ENCODE measurements around the gene IFITM1.
"Not testable (repeated sequence)": the region's sequence is repeated elsewhere in the genome, so short reads cannot be mapped to it uniquely, and the experiment has no call there.

GRCh38 chr11:317668-318404 lies 4.0 kb downstream of the IFITM1 start:
- not testable (repeated sequence) for TF ChIP-seq SMC3 (IDR thresholded peaks at IDR 0.05; ENCODE audit: low read depth, low read length); CTCF (conservative IDR thresholded peaks at IDR 0.05; ENCODE audit: low read depth, low read length); FOS (IDR thresholded peaks at IDR 0.05; ENCODE audit: low read depth, low read length); POLR2A (IDR thresholded peaks at IDR 0.05; ENCODE audit: low read depth, low read length); BHLHE40 (IDR thresholded peaks at IDR 0.05; ENCODE audit: low read depth, low read length); RAD21 (IDR thresholded peaks at IDR 0.05; ENCODE audit: low read length); NFE2L2 (IDR thresholded peaks at IDR 0.05; ENCODE audit: low read depth, low read length); MAZ (IDR thresholded peaks at IDR 0.05; ENCODE audit: borderline replicate concordance, low read depth, low read length); MXI1 (IDR thresholded peaks at IDR 0.05; ENCODE audit: borderline replicate concordance, low read depth, low read length); RFX5 (IDR thresholded peaks at IDR 0.05; ENCODE audit: low read depth, low read length); RCOR1 (IDR thresholded peaks at IDR 0.05; ENCODE audit: insufficient replicate concordance, low read length); USF2 (IDR thresholded peaks at IDR 0.05; ENCODE audit: low read depth, low read length); CHD1 (IDR thresholded peaks at IDR 0.05; ENCODE audit: low read depth, low read length); ELK1 (IDR thresholded peaks at IDR 0.05; ENCODE audit: borderline replicate concordance, low read depth, low read length)

Data from IMR-90 (cell line).